Right lobe of liver (tissue), 6 donors: Measurements from ENCODE around the gene CD300LD. TPM values are rescaled to one million over a fixed set of nuclear protein-coding genes. Genes with fewer than 3 reads are reported as not detected.

Experiments
- ATAC-seq, 4 donors: fragments of 200-7000 bp; cut with Tn5 transposase; one replicate each; pipeline ENCODE4 v1.9.1; 2020; ENCODE audit warnings: mild to moderate bottlenecking in 4 of 4, moderate library complexity in 4 of 4
- DNase-seq, 3 donors: peaks; one replicate each; pipeline ENCODE4 v3.0.0-alpha.2; 2020
- H3K27ac ChIP-seq, 3 donors: fragments of 200-600 bp; one replicate each; pipeline ENCODE4 v1.8.0; 2022
- H3K27me3 ChIP-seq, 2 donors: fragments of 200-600 bp; one replicate each; pipeline ENCODE4 v1.8.0; 2022
- H3K36me3 ChIP-seq, 4 donors: fragments of 200-600 bp; sonication (generic) in 1 of 4; one replicate each; pipeline versions ENCODE4 v1.5.1 to v1.8.0; 2017 to 2022; ENCODE audit warnings: control low read depth in 1 of 4
- H3K4me1 ChIP-seq, 4 donors: fragments of 200-600 bp; sonication (generic) in 1 of 4; one replicate each; pipeline versions ENCODE4 v1.5.1 to v1.8.0; 2017 to 2022; ENCODE audit warnings: control low read depth in 1 of 4
- H3K4me3 ChIP-seq, 3 donors: fragments of 200-600 bp; one replicate each; pipeline ENCODE4 v1.8.0; 2022
- H3K9me3 ChIP-seq, 4 donors: fragments of 200-600 bp; sonication (generic) in 1 of 4; one replicate each; pipeline versions ENCODE4 v1.5.1 to v1.8.0; 2017 to 2022; ENCODE audit warnings: control low read depth in 1 of 4
- CTCF ChIP-seq, 4 donors: fragments of 200-600 bp in 3 of 4; fragments of 450-650 bp in 1 of 4; IDR thresholded peaks; one replicate each; pipeline versions ENCODE4 v1.5.1 to v1.8.0; 2016 to 2022; ENCODE audit warnings: antibody characterized with exemption in 4 of 4, mild to moderate bottlenecking in 2 of 4
- POLR2A ChIP-seq: fragments of 450-650 bp; IDR thresholded peaks from one replicate; pipeline ENCODE4 v1.6.1; 2017; ENCODE audit warnings: antibody characterized with exemption, mild to moderate bottlenecking
- WGBS: methylation state at CpG from one replicate; pipeline ENCODE4 v1.1.6; 2018; ENCODE audit warnings: low coverage, low lambda C conversion rate; ENCODE audit not compliant: insufficient coverage; ENCODE audit errors: missing lambda C conversion rate; 5-methylcytosine and 5-hydroxymethylcytosine counted together
- intact Hi-C, 2 donors: fragments of 100-400 bp; cut with DNase I; formaldehyde crosslinking; loops; one replicate each; pipeline versions ENCODE4 v1.11.2 to v1.14.1; 2022
- total RNA-seq, 6 experiments: library from RNA; depleted of rRNA in 2 of 6; stranded (reverse); fragments of >200 nt in 2 of 6; fragmentation: NEBNext Ultra II Directional in 3 of 6; extraction: Animal tissue kit (Norgen Biotek cat#: 25700) in 3 of 6; gene quantifications; one replicate each; pipeline versions ENCODE4 v1.1.0 to v1.2.4, GENCODE V29; 2016 to 2023
- donor health status: DM: no; HTN: yes; CAD: no.
- donor health status: DM: no; HTN: no; CAD: no.
- donor health status: DM: no; HTN: no; CAD: no.
- donor health status: DM: no; HTN: yes; CAD: no.
- donor health status: DM: no; HTN: yes; CAD: no.

CD300LD gene
- total RNA-seq, 6 experiments from 2014 or later = not detected

GRCh38 chr17:74567397-74567796, 24.7 kb downstream of the CD300LD start, which contains the start of gene CD300H:
Gene CD300H, minus strand, starts transcription at chr17:74567509.
- no peaks in the 10 kb centered on the region for H3K4me1 ChIP-seq
- WGBS = 38% methylated on average over 1 of the region's 2 CpGs
- DNase-seq = no peak
- H3K27ac ChIP-seq = no peak within 1 kb of the TSS
- no peaks in the 10 kb centered on the region for H3K9me3 ChIP-seq
- no peaks in the 10 kb centered on the region for H3K27me3 ChIP-seq
- peak; percentile 29 to 60 (median 42) for ATAC-seq
- no peak within 1 kb of the TSS for H3K4me3 ChIP-seq
- no peaks in the 10 kb centered on the region for H3K36me3 ChIP-seq
- intact Hi-C loops = no loop called here
- TF ChIP-seq CTCF (IDR thresholded peaks at IDR 0.05) (no peak), POLR2A (no peak)

GRCh38 chr17:74566132-74566753, 25.8 kb downstream of the CD300LD start:
- intact Hi-C loops = no loop called here
- Histone ChIP-seq H3K4me3 (no peak overlapping the region), H3K9me3 (no peaks in the 10 kb centered on the region), H3K27ac (no peak overlapping the region), H3K4me1 (no peaks in the 10 kb centered on the region), H3K27me3 (no peaks in the 10 kb centered on the region), H3K36me3 (no peaks in the 10 kb centered on the region)
- ATAC-seq (peak; percentile 20 to 57 (median 42)), DNase-seq (no peak)
- 44% methylated on average over 6 of the region's 9 CpGs for WGBS
- peak in 3 of 4 donors; percentile 33 to 44 (median 40) for TF ChIP-seq CTCF (IDR thresholded peaks at IDR 0.05)
- no peak for TF ChIP-seq POLR2A

DNA sequence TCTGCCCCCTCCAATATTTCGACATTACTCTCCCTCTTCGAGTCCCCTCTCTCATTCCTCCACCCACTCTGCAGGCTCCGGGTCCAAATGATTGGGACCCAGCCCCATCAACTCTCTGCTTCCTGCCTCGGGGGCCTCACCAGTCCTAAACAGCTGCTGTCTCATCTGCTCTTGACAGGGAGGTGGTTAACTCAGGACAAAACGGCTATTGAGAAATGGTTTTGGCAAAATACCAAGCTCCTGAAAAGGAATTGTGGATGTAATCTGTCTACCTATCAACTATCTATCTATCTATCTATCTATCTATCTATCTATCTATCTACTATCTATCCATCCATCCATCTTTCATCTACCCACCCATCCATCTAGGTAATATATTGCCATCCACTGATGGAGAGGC, 27.0 kb downstream of the CD300LD start:
- H3K36me3 ChIP-seq = no peaks in the 10 kb centered on the region
- intact Hi-C loops = no loop called here
- ATAC-seq (no peak), DNase-seq (no peak)
- 37% methylated on average over 5 of the region's 5 CpGs for WGBS
- no peaks in the 10 kb centered on the region for H3K9me3 ChIP-seq
- H3K4me3 ChIP-seq = no peak overlapping the region
- H3K4me1 ChIP-seq = no peaks in the 10 kb centered on the region
- no peak for TF ChIP-seq POLR2A
- H3K27ac ChIP-seq = no peak overlapping the region
- no peaks in the 10 kb centered on the region for H3K27me3 ChIP-seq

DNA sequence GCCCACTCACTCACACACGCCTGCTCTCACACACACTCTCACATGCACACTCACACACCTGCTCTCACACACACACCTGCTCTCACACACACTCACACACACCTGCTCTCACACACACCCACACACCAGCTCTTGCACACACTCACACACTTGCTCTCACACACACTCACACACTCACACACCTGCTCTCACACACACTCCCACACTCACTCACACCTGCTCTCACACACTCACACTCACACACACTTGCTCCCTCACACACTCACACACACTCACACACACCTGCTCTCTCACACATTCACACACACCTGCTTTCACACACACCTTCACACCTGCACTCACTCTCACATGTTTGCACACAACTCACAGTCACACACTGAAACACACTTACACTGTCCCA, 28.7 kb downstream of the CD300LD start:
- no peaks in the 10 kb centered on the region for H3K27me3 ChIP-seq
- H3K27ac ChIP-seq = no peak overlapping the region
- no peak for ATAC-seq
- no peaks in the 10 kb centered on the region for H3K9me3 ChIP-seq
- H3K4me1 ChIP-seq = no peaks in the 10 kb centered on the region
- DNase-seq = no peak
- no peak overlapping the region for H3K4me3 ChIP-seq
- TF ChIP-seq CTCF (IDR thresholded peaks at IDR 0.05) (no peak), POLR2A (no peak)
- WGBS = 100% methylated on average over 1 of the region's 1 CpG
- intact Hi-C loops = no loop called here
- no peaks in the 10 kb centered on the region for H3K36me3 ChIP-seq

GRCh38 chr17:74561586-74561985, 30.5 kb downstream of the CD300LD start:
- TF ChIP-seq CTCF (IDR thresholded peaks at IDR 0.05) = no peak
- TF ChIP-seq POLR2A = no peak
- 24% methylated on average over 2 of the region's 3 CpGs for WGBS

More at GRCh38 chr17:74561586-74561985, 30.5 kb downstream of the CD300LD start:
- ATAC-seq (no peak), DNase-seq (no peak)
- Histone ChIP-seq H3K9me3 (no peaks in the 10 kb centered on the region), H3K27ac (no peak overlapping the region), H3K27me3 (no peaks in the 10 kb centered on the region), H3K4me1 (no peaks in the 10 kb centered on the region), H3K36me3 (no peaks in the 10 kb centered on the region), H3K4me3 (no peak overlapping the region)
- intact Hi-C loops = no loop called here
